HG03097 (cell line): Measurements from ENCODE around the gene SHLD1.

ENCODE experiments used
- ATAC-seq: cut with Tn5 transposase; IDR thresholded peaks from one replicate; pipeline ENCODE4 v1.9.1; 2021; ENCODE audit not compliant: unreplicated experiment, low FRiP score

Gene SHLD1

GRCh38 chr20:5843054-5843592, 92.9 kb downstream of the SHLD1 start:
- ATAC-seq, result no peak

DNA sequence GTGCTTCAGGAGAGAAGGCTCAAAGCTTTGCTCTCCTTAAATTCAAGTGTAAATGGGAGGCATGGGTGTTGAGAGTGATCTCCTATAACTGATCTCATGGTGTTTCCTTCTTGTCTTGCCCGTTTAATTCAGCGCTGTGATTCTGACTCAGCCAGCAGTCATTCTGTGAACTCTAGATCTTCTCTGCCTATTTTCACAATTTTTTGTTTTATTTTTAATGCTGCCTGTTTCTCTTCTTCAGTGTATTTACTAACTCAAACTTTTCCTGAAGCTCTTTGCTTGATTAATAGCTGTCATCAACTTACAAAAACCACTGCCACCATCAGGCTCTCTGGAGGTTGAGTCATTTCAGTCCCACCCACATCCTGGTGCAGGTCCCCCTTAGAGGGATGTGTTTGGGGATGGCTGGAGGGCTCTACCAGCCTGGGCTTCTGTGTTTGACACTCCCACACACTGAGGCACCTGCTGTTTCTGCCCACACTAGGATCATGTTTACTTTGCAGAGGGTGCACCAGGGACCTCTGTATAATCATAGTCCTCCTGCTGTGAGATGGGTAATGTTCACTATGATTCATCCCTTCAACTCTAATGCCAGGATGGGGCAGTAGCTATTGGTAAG, 94.0 kb downstream of the SHLD1 start:
- ATAC-seq, result peak; percentile 75

GRCh38 chr20:5845681-5846615, 95.7 kb downstream of the SHLD1 start:
- ATAC-seq, result no peak

DNA sequence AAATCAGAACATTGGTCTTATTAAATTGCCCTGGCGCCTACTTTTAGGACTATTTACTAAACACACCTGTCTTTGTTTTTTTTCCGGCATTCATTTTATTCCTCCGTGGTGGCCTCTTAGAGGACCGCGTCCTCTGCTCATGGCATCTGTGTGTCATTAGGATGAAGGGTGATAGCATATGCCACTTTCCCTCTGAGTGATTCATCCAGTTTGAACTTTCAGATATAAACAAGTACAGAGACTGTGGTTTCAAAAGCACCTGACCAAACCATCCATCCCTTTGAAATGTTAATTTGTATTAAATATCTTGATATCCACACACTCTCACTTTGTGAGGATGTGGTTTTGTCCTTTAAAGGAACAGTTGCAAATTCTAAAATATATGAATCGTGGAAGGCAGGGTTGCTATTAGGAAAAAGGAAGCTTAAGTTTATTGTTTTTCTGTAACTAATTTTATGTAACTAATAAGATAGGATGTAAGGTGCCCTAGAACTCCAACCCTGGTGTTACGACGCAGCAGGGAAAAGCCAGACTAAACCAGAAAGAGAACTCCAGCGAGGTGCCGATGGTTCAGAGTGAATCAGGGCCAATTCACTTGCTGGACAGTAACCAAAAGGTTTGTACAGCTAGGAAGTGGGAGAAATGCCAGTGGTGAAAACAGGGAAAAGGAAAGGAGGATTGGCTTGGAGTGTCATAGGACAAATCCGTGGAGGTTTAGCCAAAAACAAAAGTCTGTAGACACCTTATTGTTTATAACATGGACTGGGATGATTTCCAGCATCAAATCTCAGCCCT, 98.7 kb downstream of the SHLD1 start:
- ATAC-seq, result no peak

DNA sequence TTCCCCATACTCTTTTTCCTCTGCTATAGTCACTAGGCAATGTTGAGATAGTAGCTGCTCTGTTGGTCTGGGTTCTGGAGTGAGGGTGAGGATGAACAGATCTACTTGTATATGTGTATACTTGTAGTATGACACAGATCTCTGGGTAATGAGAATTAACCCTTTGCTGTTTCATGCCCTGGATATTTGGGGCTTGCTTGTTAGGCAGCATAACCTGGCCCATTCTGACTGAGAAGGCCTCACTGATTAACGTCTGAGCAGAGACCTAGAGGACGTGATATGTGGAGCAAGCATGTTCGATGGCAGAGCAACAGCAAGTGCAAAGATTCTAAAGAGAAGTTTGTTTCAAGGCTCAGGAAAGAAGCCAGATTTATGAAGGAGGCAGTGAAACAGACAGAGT, 105.7 kb downstream of the SHLD1 start:
- no peak for ATAC-seq

- no peak for ATAC-seq
These were observed 109.4 kb downstream of the SHLD1 start for GRCh38 chr20:5859608-5860007.

DNA sequence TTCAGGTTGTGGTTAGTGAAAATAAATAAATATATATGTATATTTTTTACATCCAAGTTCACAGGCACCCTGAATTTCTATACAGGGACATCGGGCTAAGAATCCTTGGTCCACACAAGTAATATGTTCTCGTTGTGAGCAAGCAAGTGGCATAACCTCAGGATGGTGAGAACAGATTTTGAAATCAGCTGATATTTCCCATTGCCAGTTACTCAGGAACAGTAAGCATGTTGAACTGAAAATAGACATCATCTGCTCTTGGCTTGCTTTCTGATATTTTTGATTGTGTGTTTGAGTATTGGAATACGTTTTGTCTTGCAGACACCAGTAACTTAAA, 112.5 kb downstream of the SHLD1 start:
- no peak for ATAC-seq

- no peak for ATAC-seq
These were observed 113.0 kb downstream of the SHLD1 start for GRCh38 chr20:5863040-5863833.

DNA sequence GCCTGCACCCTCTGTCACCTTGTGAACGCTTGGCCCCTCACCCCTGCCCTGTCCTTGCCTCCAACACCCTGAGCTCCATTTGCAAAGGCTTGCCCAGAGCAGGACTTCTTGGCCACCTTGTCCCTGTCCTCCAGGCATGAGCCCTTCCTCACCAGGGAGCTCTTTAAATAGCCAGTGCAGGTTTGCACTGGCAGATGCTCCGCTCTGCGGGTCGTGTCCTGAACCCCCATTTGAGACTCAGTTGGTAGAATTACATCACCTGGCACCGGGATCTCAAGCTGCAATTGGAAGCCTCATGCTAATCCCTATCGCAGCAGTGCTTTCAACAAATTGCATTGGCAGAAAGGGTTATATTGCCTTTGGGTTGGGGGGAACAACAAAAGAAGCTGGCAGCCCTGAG, 114.2 kb downstream of the SHLD1 start:
- no peak for ATAC-seq

- no peak for ATAC-seq
These were observed 114.8 kb downstream of the SHLD1 start for GRCh38 chr20:5864873-5865587.

- ATAC-seq, result no peak
These were observed 115.4 kb downstream of the SHLD1 start for GRCh38 chr20:5865604-5866003.

GRCh38 chr20:5870568-5870981, 120.4 kb downstream of the SHLD1 start:
- no peak for ATAC-seq

DNA sequence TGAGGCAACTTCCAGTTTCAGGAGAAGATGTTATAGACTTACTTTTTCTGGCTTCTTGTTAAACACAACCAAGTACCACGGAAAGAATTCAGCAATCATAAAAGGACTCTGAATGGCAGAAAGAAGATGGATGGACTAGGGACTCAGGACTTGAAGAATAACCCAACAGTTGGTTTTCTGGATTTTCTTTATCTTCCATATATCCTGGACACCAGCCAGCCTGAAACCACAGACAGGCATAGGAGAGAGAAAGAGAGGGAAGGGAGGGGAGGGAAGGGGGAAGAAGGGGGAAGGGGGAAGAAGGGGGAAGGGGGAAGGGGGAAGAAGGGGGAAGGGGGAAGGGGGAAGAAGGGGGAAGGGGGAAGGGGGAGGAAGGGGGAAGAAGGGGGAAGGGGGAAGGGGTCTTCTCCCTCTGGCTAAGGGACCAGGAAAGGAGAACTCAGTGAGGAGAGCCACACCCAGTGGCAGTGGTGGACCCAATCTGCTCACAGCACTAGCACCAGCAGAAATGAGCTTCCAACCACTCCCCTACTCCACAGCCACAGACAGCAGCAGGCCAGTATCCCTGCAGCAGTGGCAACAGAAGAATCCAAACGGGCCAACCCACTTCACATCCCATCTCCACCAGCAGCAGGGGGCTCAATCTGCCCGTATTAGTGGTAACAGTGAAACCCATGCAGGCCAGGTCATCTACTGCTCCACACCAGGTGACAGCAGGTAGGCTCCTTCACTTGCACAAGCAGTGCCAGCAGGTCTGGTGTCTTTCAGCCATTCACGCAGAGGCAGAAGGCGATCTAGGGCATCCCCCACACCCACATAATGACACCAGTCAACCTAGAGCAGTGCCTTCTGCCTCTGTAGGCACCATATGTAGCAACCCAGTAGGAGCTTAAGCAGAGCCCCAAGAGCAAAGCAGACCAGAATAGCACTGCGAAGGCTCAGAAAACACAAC, 121.5 kb downstream of the SHLD1 start:
- no peak for ATAC-seq

- no peak for ATAC-seq
These were observed 126.9 kb downstream of the SHLD1 start for GRCh38 chr20:5877128-5877527.

- no peak for ATAC-seq
These were observed 130.1 kb downstream of the SHLD1 start for GRCh38 chr20:5880326-5880725.

DNA sequence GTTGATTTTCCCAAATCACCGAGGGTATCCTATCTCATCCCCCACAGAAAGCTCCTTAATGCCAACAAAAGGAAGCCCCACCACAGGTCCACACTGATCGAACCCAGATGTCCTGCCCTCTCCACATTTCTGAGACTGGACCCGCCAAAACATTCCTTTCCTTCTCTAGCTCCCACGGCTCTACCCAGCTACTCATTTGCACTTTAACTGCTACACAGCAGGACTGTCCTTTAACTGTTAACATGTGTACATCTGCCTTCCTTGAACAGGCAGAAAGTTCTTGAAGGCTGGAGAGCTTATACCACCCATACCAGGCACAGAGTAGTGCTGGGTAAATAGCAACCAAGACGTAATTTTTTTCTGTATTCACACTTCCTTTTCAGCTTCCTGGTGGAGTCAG, 131.5 kb downstream of the SHLD1 start:
- ATAC-seq, result no peak

GRCh38 chr20:5882166-5882565, 132.0 kb downstream of the SHLD1 start:
- no peak for ATAC-seq

DNA sequence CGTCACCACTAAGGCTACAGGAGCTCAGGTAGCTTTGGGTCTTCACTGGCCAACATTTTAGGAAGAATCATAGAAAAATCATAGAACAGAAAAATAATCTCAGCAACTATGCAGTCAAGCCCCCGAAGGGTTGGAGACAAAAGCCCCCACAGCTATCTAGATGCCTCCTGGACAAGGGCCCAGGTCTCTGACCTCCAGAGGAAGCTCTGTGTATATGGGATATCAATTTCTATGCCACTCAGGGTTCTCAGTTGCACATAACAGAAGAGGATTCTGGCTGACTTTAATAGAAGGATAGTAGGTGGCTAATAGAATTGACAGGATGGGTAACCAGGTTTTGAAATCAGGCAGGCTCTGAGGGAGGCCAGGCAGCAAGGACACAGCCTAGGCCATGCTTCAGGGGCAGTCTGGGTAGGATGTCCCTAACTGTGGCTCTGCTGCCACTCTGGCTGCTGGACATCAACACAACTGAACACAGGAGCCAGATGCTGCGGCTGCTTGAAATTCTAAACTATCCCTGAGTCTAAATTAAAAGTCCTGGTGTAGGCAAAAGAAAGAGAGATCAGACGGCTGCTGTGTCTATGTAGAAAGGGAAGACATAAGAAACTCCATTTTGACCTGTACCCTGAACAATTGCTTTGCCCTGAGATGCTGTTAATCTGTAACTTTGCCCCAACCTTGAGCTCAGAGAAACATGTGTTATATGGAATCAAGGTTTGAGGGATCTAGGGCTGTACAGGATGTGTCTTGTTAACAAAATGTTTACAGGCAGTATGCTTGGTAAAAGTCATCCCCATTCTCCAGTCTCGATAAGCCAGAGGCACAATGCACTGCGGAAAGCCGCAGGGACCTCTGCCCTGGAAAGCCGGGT, 134.5 kb downstream of the SHLD1 start:
- ATAC-seq, result no peak
